ENCODE data around the gene SCTR.

DNA sequence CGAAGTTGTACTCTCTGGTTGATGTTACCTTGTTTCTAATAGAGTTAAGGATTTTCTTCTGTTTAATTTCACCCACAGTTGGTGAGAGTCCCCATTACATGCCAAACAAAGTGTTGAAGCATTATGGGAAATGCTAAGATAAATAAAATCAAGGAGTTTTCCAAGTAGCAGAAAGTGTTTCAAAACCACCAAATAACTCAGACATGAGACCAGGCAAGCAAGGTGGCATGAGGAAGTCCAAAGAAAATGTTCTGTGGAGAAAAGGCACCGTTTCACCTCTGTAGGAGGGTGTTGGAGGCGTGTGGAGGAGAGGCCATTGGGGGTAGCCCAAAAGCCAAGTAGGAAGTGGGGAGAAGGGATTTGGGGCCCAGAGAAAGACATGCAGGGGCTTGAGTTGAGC is 28.6 kb upstream of the SCTR start:
- TF ChIP-seq POLR2A (IDR thresholded peaks at IDR 0.05), result no peak
- TF ChIP-seq, protein P1, sequence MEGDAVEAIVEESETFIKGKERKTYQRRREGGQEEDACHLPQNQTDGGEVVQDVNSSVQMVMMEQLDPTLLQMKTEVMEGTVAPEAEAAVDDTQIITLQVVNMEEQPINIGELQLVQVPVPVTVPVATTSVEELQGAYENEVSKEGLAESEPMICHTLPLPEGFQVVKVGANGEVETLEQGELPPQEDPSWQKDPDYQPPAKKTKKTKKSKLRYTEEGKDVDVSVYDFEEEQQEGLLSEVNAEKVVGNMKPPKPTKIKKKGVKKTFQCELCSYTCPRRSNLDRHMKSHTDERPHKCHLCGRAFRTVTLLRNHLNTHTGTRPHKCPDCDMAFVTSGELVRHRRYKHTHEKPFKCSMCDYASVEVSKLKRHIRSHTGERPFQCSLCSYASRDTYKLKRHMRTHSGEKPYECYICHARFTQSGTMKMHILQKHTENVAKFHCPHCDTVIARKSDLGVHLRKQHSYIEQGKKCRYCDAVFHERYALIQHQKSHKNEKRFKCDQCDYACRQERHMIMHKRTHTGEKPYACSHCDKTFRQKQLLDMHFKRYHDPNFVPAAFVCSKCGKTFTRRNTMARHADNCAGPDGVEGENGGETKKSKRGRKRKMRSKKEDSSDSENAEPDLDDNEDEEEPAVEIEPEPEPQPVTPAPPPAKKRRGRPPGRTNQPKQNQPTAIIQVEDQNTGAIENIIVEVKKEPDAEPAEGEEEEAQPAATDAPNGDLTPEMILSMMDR (IDR thresholded peaks at IDR 0.05), result no peak
